ENCODE data around the gene NUDT8. TPM values are rescaled to one million over a fixed set of nuclear protein-coding genes. Genes with fewer than 3 reads are reported as not detected.
A peak's percentile ranks its signal among the peaks of the same experiment; 100 is the strongest.
"Not testable (repeated sequence)": the region's sequence is repeated elsewhere in the genome, so short reads cannot be mapped to it uniquely, and the experiment has no call there.

The NUDT8 gene
- total RNA-seq, 1 donor from 2014 or later: 22.2 TPM

DNA sequence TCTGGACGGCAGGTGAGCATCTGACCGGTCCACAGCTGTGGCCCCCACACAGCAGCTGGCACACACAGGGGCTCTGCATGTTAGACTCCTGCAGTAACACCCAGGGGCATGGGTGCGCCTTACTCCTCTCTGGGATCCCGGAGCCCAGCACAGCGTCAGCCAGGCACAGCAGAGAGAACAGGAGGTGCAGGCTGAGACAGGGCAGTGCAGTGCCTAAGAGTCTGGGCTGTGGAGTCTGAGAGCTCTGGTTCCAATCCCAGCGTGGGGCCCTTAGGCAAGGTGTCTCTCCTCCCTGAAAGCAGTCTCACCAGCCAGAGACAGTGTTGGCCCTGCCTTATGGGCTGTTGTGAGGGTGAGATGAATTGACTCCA lies 2.3 kb downstream of the NUDT8 start:
- Mint-ChIP-seq H3K36me3 (ENCODE audit: low read depth) (no peaks in the 10 kb centered on the region), H3K27ac (no peak overlapping the region), H3K4me1 (ENCODE audit: low read depth) (peaks cover 9% of the 10 kb centered on the region), H3K27me3 (ENCODE audit: low read depth) (no peaks in the 10 kb centered on the region), H3K4me3 (ENCODE audit: low read depth) (peak overlapping the region; percentile 37), H3K9me3 (no peaks in the 10 kb centered on the region)
- intact Hi-C loops (cut with micrococcal nuclease): no loop called here
- DNase-seq (ENCODE audit: low spot score): no peak

DNA sequence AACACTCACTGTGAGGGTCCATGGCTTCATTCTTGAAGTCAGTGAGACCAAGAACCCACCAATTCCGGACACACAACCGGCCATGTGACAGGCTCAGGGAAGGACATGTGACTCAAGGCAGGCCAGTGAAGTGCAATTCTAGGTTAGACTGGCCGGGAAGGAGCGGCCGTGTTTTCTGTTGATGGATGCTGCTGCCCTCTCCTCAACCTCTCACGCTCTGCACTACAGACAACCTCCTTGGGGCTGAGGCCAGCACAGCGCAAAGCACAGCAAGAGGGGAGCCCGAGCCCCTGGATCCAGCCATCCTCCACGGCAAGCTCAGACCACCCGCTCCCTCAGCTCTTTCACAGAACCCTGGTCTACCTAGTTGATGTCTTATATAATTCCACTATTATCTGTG lies 2.8 kb downstream of the NUDT8 start:
- intact Hi-C loops (cut with micrococcal nuclease): no loop called here
- Mint-ChIP-seq H3K9me3 (no peaks in the 10 kb centered on the region), H3K4me3 (ENCODE audit: low read depth) (no peak overlapping the region), H3K36me3 (ENCODE audit: low read depth) (no peaks in the 10 kb centered on the region), H3K27ac (no peak overlapping the region), H3K27me3 (ENCODE audit: low read depth) (no peaks in the 10 kb centered on the region), H3K4me1 (ENCODE audit: low read depth) (peaks cover 9% of the 10 kb centered on the region)
- DNase-seq (ENCODE audit: low spot score): no peak

DNA sequence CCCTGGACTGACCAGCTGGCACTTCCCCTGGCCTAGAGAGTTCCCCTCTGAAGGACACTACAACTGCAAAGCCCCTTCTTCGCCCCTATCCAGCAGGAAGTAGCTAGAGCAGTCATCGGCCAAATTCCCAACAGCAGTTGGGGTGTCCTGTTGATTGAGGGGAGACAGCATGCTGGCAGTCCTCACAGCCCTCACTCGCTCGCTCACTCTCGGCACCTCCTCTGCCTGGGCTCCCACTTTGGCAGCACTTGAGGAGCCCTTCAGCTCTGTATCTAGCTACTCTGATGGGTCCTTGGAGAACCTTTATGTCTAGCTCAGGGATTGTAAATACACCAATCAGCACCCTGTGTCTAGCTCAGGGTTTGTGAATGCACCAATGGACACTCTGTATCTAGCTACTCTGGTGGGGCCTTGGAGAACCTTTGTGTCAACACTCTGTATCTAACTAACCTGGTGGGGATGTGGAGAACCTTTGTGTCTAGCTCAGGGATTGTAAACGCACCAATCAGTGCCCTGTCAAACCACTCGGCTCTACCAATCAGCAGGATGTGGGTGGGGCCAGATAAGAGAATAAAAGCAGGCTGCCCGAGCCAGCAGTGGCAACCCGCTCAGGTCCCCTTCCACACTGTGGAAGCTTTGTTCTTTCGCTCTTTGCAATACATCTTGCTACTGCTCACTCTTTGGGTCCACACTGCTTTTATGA lies 3.5 kb downstream of the NUDT8 start:
- H3K4me1 Mint-ChIP-seq (ENCODE audit: low read depth); H3K27me3 Mint-ChIP-seq (ENCODE audit: low read depth); H3K27ac Mint-ChIP-seq; H3K4me3 Mint-ChIP-seq (ENCODE audit: low read depth); intact Hi-C loops (cut with micrococcal nuclease); H3K9me3 Mint-ChIP-seq; H3K36me3 Mint-ChIP-seq (ENCODE audit: low read depth); DNase-seq (ENCODE audit: low spot score): not testable (repeated sequence)

DNA sequence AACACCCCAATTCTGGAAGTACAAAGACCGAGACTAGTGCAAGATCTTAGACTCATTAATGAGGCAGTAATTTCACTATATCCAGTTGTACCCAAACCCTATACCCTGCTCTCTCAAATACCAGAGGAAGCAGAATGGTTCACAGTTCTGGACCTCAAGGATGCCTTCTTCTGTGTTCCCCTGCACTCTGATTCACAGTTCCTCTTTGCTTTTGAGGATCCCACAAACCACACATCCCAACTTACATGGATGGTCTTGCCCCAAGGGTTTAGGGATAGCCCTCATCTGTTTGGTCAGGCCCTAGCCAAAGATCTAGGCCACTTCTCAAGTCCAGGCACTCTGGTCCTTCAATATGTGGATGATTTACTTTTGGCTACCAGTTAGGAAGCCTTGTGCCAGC lies 5.9 kb downstream of the NUDT8 start:
- DNase-seq (ENCODE audit: low spot score); H3K9me3 Mint-ChIP-seq; H3K4me1 Mint-ChIP-seq (ENCODE audit: low read depth); intact Hi-C loops (cut with micrococcal nuclease); H3K4me3 Mint-ChIP-seq (ENCODE audit: low read depth); H3K27ac Mint-ChIP-seq; H3K36me3 Mint-ChIP-seq (ENCODE audit: low read depth); H3K27me3 Mint-ChIP-seq (ENCODE audit: low read depth): not testable (repeated sequence)

DNA sequence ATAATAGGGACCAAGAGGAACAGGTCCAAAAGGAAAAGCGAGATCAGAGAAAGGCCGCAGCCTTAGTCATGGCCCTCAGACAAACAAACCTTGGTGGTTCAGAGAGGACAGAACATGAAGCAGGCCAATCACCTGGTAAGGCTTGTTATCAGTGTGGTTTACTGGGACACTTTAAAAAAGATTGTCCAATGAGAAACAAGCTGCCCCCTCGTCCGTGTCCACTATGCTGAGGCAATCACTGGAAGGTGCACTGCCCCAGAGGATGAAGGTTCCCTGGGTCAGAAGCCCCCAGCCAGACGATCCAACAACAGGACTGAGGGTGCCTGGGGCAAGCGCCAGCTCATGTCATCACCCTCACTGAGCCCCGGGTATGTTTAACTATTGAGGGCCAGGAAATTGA lies 6.8 kb downstream of the NUDT8 start:
- H3K36me3 Mint-ChIP-seq (ENCODE audit: low read depth); H3K9me3 Mint-ChIP-seq; H3K4me1 Mint-ChIP-seq (ENCODE audit: low read depth); H3K27me3 Mint-ChIP-seq (ENCODE audit: low read depth); H3K4me3 Mint-ChIP-seq (ENCODE audit: low read depth); DNase-seq (ENCODE audit: low spot score); H3K27ac Mint-ChIP-seq; intact Hi-C loops (cut with micrococcal nuclease): not testable (repeated sequence)

GRCh38 chr11:67621928-67622327 lies 7.8 kb downstream of the NUDT8 start:
- intact Hi-C loops (cut with micrococcal nuclease); DNase-seq (ENCODE audit: low spot score); H3K4me1 Mint-ChIP-seq (ENCODE audit: low read depth); H3K4me3 Mint-ChIP-seq (ENCODE audit: low read depth); H3K36me3 Mint-ChIP-seq (ENCODE audit: low read depth); H3K27me3 Mint-ChIP-seq (ENCODE audit: low read depth); H3K9me3 Mint-ChIP-seq; H3K27ac Mint-ChIP-seq: not testable (repeated sequence)

DNA sequence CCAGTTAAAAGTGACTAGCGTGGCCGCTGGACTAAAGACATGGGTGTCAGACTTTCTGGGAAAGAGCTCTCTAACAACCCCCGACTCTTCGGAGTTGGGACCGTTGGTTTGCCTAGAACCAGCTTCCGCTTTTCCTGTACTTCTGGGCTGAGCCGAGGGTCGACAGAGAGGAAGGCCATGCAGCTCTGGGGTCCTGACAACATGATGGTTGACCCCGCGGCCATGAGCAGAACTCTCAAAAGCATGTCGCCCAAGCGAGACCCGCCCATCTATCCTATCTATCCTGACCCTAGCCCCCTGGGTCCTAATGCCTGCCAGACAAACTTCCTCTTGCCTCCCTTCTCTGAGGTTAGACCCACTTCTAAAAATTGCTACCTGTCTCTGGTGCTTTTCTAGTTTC lies 9.1 kb downstream of the NUDT8 start:
- H3K4me1 Mint-ChIP-seq (ENCODE audit: low read depth); DNase-seq (ENCODE audit: low spot score); H3K27ac Mint-ChIP-seq; intact Hi-C loops (cut with micrococcal nuclease); H3K27me3 Mint-ChIP-seq (ENCODE audit: low read depth); H3K36me3 Mint-ChIP-seq (ENCODE audit: low read depth); H3K4me3 Mint-ChIP-seq (ENCODE audit: low read depth); H3K9me3 Mint-ChIP-seq: not testable (repeated sequence)

DNA sequence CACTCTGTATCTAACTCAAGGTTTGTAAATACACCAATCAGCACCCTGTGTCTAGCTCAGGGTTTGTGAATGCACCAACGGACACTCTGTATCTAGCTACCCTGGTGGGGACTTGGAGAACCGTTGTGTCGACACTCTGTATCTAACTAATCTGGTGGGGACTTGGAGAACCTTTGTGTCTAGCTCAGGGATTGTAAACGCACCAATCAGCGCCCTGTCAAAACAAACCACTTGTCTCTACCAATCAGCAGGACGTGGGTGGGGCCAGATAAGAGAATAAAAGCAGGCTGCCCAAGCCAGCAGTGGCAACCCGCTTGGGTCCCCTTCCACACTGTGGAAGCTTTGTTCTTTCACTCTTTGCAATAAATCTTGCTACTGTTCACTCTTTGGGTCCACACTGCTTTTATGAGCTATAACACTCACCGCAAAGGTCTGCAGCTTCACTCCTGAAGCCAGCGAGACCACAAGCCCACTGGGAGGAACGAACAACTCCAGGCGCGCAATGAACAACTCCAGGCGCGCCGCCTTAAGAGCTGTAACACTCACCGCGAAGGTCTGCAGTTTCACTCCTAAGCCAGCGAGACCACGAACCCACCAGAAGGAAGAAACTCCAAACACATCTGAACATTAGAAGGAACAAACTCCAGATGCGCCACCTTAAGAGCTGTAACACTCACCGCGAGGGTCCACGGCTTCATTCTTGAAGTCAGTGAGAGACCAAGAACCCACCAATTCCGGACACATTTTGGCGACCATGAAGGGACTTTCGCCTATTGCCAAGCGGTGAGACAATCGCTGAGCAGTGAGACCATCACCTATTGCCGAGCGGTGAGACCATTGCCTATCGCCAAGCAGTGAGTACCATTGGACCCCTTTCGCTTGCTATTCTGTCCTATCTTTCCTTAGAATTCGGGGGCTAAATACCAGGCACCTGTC lies 9.8 kb downstream of the NUDT8 start:
- not testable (repeated sequence) for DNase-seq (ENCODE audit: low spot score); H3K4me3 Mint-ChIP-seq (ENCODE audit: low read depth); H3K9me3 Mint-ChIP-seq; H3K27me3 Mint-ChIP-seq (ENCODE audit: low read depth); H3K4me1 Mint-ChIP-seq (ENCODE audit: low read depth); H3K36me3 Mint-ChIP-seq (ENCODE audit: low read depth); H3K27ac Mint-ChIP-seq
- intact Hi-C loops (cut with micrococcal nuclease): loop anchor here (10.0 kb wide), 1 partner anchor 135 kb away; the partner anchor contains the start of gene AIP

GRCh38 chr11:67618901-67619659 lies 10.7 kb downstream of the NUDT8 start:
- H3K4me3 Mint-ChIP-seq (ENCODE audit: low read depth); H3K36me3 Mint-ChIP-seq (ENCODE audit: low read depth); DNase-seq (ENCODE audit: low spot score); H3K27me3 Mint-ChIP-seq (ENCODE audit: low read depth); H3K27ac Mint-ChIP-seq; H3K9me3 Mint-ChIP-seq: not testable (repeated sequence)
- peaks cover 14% of the 10 kb centered on the region for H3K4me1 Mint-ChIP-seq (ENCODE audit: low read depth)
- intact Hi-C loops (cut with micrococcal nuclease): loop anchor here (10.0 kb wide), 1 partner anchor 134 kb away; the partner anchor contains the start of gene AIP

DNA sequence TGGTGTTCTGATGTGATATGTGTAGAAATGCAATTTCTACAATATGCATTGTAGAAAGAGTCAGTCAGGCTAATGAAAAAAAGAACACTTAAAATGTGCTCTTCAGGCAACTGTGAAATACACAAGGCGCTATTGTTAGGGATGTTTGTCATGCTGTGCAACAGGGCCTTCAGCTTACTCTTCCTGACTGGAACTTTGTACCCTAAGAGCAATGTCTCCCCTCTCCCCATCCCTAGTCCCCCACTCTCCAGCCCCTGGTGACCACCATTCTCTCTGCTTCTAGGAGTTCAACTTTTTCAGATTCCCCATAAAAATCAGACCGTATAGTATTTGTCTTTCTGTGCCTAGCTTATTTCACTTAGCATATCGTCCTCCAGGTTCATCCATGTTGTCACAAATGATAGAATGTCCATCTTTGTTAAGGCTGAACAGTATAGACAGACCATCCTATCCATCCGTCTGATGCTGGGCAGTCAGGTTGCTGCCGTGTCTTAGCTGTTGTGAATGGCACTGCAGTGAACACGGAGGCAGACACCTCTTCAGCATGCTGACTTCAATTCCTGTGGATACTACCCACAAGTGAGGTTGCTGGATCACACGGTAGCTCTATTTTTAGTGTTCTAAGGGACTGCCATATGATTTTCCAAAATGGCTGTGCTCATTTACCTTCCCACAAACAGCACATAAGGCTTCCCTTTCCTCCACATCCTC lies 12.3 kb downstream of the NUDT8 start:
- Mint-ChIP-seq H3K36me3 (ENCODE audit: low read depth) (peaks cover 8% of the 10 kb centered on the region), H3K27me3 (ENCODE audit: low read depth) (no peaks in the 10 kb centered on the region), H3K27ac (peak overlapping the region; percentile 18), H3K4me3 (ENCODE audit: low read depth) (no peak overlapping the region), H3K4me1 (ENCODE audit: low read depth) (peaks cover 20% of the 10 kb centered on the region), H3K9me3 (no peaks in the 10 kb centered on the region)
- intact Hi-C loops (cut with micrococcal nuclease): loop anchor here (10.0 kb wide), 1 partner anchor 133 kb away; the partner anchor contains the start of gene AIP
- no peak for DNase-seq (ENCODE audit: low spot score)

GRCh38 chr11:67616431-67617242 lies 13.1 kb downstream of the NUDT8 start:
- H3K4me1 Mint-ChIP-seq (ENCODE audit: low read depth): peaks cover 20% of the 10 kb centered on the region
- H3K36me3 Mint-ChIP-seq (ENCODE audit: low read depth): peaks cover 13% of the 10 kb centered on the region
- H3K4me3 Mint-ChIP-seq (ENCODE audit: low read depth): no peak overlapping the region
- no peak for DNase-seq (ENCODE audit: low spot score)
- H3K27ac Mint-ChIP-seq: peak overlapping the region; percentile 18
- H3K27me3 Mint-ChIP-seq (ENCODE audit: low read depth): no peaks in the 10 kb centered on the region
- intact Hi-C loops (cut with micrococcal nuclease): loop anchor here (10.0 kb wide), 1 partner anchor 132 kb away; the partner anchor contains the start of gene AIP
- H3K9me3 Mint-ChIP-seq: no peaks in the 10 kb centered on the region
